Endothelial cell (in vitro differentiated cells): ENCODE measurements around the gene SYNPO. TPM values are rescaled to one million over a fixed set of nuclear protein-coding genes. Genes with fewer than 3 reads are reported as not detected.

Experiments used
- DNase-seq: peaks from one replicate; pipeline ENCODE4 v3.0.0; 2021; ENCODE audit warnings: low spot score
- H3K27ac Mint-ChIP-seq: one replicate; pipeline ENCODE4 v1.8.0; 2021; ENCODE audit warnings: mixed read lengths, inconsistent platforms; ENCODE audit not compliant: unreplicated experiment
- H3K27me3 Mint-ChIP-seq: one replicate; pipeline ENCODE4 v1.8.0; 2021; ENCODE audit warnings: mild to moderate bottlenecking, moderate library complexity, mixed read lengths, inconsistent platforms; ENCODE audit not compliant: unreplicated experiment
- H3K36me3 Mint-ChIP-seq: one replicate; pipeline ENCODE4 v1.8.0; 2021; ENCODE audit warnings: mild to moderate bottlenecking, low read depth, mixed read lengths, inconsistent platforms; ENCODE audit not compliant: unreplicated experiment
- H3K4me1 Mint-ChIP-seq: one replicate; pipeline ENCODE4 v1.8.0; 2021; ENCODE audit warnings: mild to moderate bottlenecking, mixed read lengths, inconsistent platforms; ENCODE audit not compliant: unreplicated experiment
- H3K4me3 Mint-ChIP-seq: one replicate; pipeline ENCODE4 v1.8.0; 2021; ENCODE audit warnings: mild to moderate bottlenecking, mixed read lengths, inconsistent platforms; ENCODE audit not compliant: unreplicated experiment
- H3K9me3 Mint-ChIP-seq: one replicate; pipeline ENCODE4 v1.8.0; 2021; ENCODE audit warnings: mixed read lengths, inconsistent platforms; ENCODE audit not compliant: unreplicated experiment
- CTCF ChIP-seq: fragments of 200-600 bp; sonication (generic); IDR thresholded peaks from one replicate; pipeline ENCODE4 v1.5.0; 2021; ENCODE audit warnings: antibody characterized with exemption; ENCODE audit not compliant: unreplicated experiment
- total RNA-seq: library from RNA; stranded (reverse); fragmentation: NEBNext Ultra II Directional; extraction: Animal tissue kit (Norgen Biotek cat#: 25700); gene quantifications from one replicate; pipeline ENCODE4 v1.2.1, GENCODE V29; 2021; ENCODE audit not compliant: unreplicated experiment

SYNPO gene
- total RNA-seq, 1 donor from 2014 or later: 94.3 TPM

- Mint-ChIP-seq H3K9me3 (no peaks in the 10 kb centered on the region), H3K27ac (peak overlapping the region; percentile 37), H3K36me3 (no peaks in the 10 kb centered on the region), H3K27me3 (peaks cover 4% of the 10 kb centered on the region), H3K4me1 (peaks cover 39% of the 10 kb centered on the region), H3K4me3 (no peak overlapping the region)
- TF ChIP-seq CTCF: no peak
- no peak for DNase-seq
These were observed 37.4 kb upstream of the SYNPO start for GRCh38 chr5:150603052-150603451.

GRCh38 chr5:150603491-150603890, 37.0 kb upstream of the SYNPO start:
- Mint-ChIP-seq H3K4me1 (peaks cover 36% of the 10 kb centered on the region), H3K27ac (peak overlapping the region; percentile 37), H3K4me3 (no peak overlapping the region), H3K36me3 (no peaks in the 10 kb centered on the region), H3K27me3 (peaks cover 4% of the 10 kb centered on the region), H3K9me3 (no peaks in the 10 kb centered on the region)
- no peak for DNase-seq
- TF ChIP-seq CTCF: no peak

GRCh38 chr5:150604010-150604409, 36.5 kb upstream of the SYNPO start:
- TF ChIP-seq CTCF: no peak
- H3K9me3 Mint-ChIP-seq: no peaks in the 10 kb centered on the region
- H3K27me3 Mint-ChIP-seq: peaks cover 4% of the 10 kb centered on the region
- peaks cover 36% of the 10 kb centered on the region for H3K4me1 Mint-ChIP-seq
- DNase-seq: no peak
- H3K4me3 Mint-ChIP-seq: no peak overlapping the region
- H3K27ac Mint-ChIP-seq: no peak overlapping the region
- H3K36me3 Mint-ChIP-seq: no peaks in the 10 kb centered on the region

- no peak for TF ChIP-seq CTCF
- DNase-seq: no peak
- Mint-ChIP-seq H3K36me3 (no peaks in the 10 kb centered on the region), H3K27ac (no peak overlapping the region), H3K4me1 (peaks cover 33% of the 10 kb centered on the region), H3K4me3 (no peak overlapping the region), H3K9me3 (no peaks in the 10 kb centered on the region), H3K27me3 (peaks cover 2% of the 10 kb centered on the region)
These were observed 35.5 kb upstream of the SYNPO start for GRCh38 chr5:150604894-150605440.

GRCh38 chr5:150605546-150605945, 34.9 kb upstream of the SYNPO start:
- Mint-ChIP-seq H3K27ac (no peak overlapping the region), H3K9me3 (no peaks in the 10 kb centered on the region)

More at GRCh38 chr5:150605546-150605945, 34.9 kb upstream of the SYNPO start:
- H3K4me1 Mint-ChIP-seq: peaks cover 33% of the 10 kb centered on the region
- no peak for TF ChIP-seq CTCF
- no peak for DNase-seq
- H3K36me3 Mint-ChIP-seq: no peaks in the 10 kb centered on the region
- H3K4me3 Mint-ChIP-seq: no peak overlapping the region
- peaks cover 2% of the 10 kb centered on the region for H3K27me3 Mint-ChIP-seq
